ENCODE measurements around the gene TRPT1. TPM values are rescaled to one million over a fixed set of nuclear protein-coding genes. Genes with fewer than 3 reads are reported as not detected.

The TRPT1 gene
- total RNA-seq, 1 experiment from 2014 or later, result 66.1 TPM

DNA sequence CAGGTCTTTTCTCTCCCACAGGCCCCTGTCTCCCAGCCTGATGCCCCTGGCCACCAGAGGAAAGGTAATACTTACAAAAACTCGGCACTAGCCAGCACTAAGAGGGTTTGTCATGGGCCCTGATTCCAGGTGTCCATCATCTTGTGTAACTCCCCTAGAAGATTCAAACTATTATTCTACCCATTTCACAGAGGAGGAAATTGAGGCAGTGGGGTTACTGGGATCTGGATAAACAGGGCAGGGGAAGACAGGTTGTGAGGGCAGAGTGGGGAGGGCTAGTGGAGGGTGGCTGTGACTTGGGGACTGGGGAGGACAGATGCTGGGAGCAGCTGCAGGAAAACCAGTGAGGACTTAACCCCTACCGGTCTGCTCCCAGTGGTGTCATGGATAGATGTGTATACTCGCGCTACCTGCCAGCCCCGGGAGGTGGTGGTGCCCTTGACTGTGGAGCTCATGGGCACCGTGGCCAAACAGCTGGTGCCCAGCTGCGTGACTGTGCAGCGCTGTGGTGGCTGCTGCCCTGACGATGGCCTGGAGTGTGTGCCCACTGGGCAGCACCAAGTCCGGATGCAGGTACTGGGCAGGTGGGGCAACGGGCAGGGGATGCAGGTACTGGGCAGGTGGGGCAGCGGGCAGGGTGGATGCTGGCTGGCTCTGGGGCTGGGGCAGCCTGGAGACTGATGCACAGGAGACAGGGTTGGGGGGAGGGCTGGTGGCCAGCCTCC lies 9.6 kb upstream of the TRPT1 start:
- intact Hi-C loops (cut with micrococcal nuclease; ENCODE audit: unreplicated experiment), result no loop called here
- ChIA-PET CTCF (no interaction called here), POLR2A (no interaction called here)
- Histone ChIP-seq H3K9me3 (ENCODE audit: control insufficient read depth, insufficient read depth, low read depth, low read length) (no peaks in the 10 kb centered on the region), H3K27ac (ENCODE audit: low read length) (peak overlapping the region; percentile 69), H3K36me3 (ENCODE audit: control insufficient read depth, insufficient read depth, low read length) (no peaks in the 10 kb centered on the region; the same call in 1 of the 2 replicates), H3K4me3 (ENCODE audit: low read depth in 2 of 2, low read length in 2 of 2) (peak overlapping the region; percentile 61 to 75), H3K27me3 (ENCODE audit: control insufficient read depth, insufficient read depth, low read length) (no peaks in the 10 kb centered on the region), H3K4me1 (ENCODE audit: control insufficient read depth, insufficient read depth, low read length) (peaks cover 39% of the 10 kb centered on the region)
- TSS peak; percentile 77 for BruUV-seq (replicated peaks)
- no peak for TF ChIP-seq POLR2AphosphoS5 (IDR thresholded peaks at IDR 0.05; ENCODE audit: low read depth, low read length)
- no peak for TF ChIP-seq TCF7L2 (IDR thresholded peaks at IDR 0.05; ENCODE audit: low read depth, low read length)
- TF ChIP-seq, protein P1, sequence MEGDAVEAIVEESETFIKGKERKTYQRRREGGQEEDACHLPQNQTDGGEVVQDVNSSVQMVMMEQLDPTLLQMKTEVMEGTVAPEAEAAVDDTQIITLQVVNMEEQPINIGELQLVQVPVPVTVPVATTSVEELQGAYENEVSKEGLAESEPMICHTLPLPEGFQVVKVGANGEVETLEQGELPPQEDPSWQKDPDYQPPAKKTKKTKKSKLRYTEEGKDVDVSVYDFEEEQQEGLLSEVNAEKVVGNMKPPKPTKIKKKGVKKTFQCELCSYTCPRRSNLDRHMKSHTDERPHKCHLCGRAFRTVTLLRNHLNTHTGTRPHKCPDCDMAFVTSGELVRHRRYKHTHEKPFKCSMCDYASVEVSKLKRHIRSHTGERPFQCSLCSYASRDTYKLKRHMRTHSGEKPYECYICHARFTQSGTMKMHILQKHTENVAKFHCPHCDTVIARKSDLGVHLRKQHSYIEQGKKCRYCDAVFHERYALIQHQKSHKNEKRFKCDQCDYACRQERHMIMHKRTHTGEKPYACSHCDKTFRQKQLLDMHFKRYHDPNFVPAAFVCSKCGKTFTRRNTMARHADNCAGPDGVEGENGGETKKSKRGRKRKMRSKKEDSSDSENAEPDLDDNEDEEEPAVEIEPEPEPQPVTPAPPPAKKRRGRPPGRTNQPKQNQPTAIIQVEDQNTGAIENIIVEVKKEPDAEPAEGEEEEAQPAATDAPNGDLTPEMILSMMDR (IDR thresholded peaks at IDR 0.05), result no peak
- no peak for TF ChIP-seq SIN3A (IDR thresholded peaks at IDR 0.05; ENCODE audit: borderline replicate concordance, insufficient read depth, low read depth, low read length)
- TF ChIP-seq, protein P2, sequence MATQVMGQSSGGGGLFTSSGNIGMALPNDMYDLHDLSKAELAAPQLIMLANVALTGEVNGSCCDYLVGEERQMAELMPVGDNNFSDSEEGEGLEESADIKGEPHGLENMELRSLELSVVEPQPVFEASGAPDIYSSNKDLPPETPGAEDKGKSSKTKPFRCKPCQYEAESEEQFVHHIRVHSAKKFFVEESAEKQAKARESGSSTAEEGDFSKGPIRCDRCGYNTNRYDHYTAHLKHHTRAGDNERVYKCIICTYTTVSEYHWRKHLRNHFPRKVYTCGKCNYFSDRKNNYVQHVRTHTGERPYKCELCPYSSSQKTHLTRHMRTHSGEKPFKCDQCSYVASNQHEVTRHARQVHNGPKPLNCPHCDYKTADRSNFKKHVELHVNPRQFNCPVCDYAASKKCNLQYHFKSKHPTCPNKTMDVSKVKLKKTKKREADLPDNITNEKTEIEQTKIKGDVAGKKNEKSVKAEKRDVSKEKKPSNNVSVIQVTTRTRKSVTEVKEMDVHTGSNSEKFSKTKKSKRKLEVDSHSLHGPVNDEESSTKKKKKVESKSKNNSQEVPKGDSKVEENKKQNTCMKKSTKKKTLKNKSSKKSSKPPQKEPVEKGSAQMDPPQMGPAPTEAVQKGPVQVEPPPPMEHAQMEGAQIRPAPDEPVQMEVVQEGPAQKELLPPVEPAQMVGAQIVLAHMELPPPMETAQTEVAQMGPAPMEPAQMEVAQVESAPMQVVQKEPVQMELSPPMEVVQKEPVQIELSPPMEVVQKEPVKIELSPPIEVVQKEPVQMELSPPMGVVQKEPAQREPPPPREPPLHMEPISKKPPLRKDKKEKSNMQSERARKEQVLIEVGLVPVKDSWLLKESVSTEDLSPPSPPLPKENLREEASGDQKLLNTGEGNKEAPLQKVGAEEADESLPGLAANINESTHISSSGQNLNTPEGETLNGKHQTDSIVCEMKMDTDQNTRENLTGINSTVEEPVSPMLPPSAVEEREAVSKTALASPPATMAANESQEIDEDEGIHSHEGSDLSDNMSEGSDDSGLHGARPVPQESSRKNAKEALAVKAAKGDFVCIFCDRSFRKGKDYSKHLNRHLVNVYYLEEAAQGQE (IDR thresholded peaks at IDR 0.05; ENCODE audit: insufficient read depth in 1 of 2, low read depth in 2 of 2, low read length in 1 of 2), result no peak
- in situ Hi-C loops (cut with HindIII; ENCODE audit: low pct_unique_long_range_greater_than_20kb, low sequenced_read_pairs), result no loop called here
- ATAC-seq, result no peak
- DNase-seq (ENCODE audit: low read depth, low spot score), result no peak

DNA sequence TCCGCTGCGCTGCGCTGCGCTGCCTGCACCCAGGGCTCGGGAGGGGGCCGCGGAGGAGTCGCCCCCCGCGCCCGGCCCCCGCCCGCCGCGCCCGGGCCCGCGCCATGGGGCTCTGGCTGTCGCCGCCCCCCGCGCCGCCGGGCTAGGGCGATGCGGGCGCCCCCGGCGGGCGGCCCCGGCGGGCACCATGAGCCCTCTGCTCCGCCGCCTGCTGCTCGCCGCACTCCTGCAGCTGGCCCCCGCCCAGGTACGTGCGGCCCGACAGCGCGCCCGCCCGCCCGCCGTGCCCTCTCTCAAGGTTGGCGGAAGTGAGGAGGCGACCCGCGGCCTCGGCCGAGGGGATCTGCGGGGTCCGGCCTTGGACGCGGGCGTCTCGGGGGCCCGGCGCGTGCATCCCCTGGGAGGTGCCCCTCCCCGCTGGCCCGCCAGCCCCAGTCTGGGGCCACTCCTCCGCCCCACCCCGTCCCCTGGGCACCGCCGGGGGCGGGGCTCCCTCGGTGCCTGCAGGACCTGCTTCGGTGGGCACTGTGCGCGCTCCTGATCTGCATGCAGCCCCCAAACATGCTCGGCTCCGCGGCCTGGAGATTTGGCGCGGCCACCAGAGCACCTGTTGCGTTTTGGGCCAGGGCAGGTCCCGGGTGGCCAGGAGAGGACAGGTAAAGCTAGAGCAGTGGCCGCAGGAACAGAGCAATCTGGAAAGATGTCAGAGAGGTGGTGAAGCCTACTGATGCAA lies 8.8 kb upstream of the TRPT1 start:
- in situ Hi-C loops (cut with HindIII; ENCODE audit: low pct_unique_long_range_greater_than_20kb, low sequenced_read_pairs), result no loop called here
- no peak for DNase-seq (ENCODE audit: low read depth, low spot score)

More for the DNA sequence above, 8.8 kb upstream of the TRPT1 start:
- BruUV-seq (replicated peaks), result no TSS peak
- Histone ChIP-seq H3K4me1 (ENCODE audit: control insufficient read depth, insufficient read depth, low read length) (peaks cover 35% of the 10 kb centered on the region), H3K27me3 (ENCODE audit: control insufficient read depth, insufficient read depth, low read length) (no peaks in the 10 kb centered on the region), H3K36me3 (ENCODE audit: control insufficient read depth, insufficient read depth, low read length) (no peaks in the 10 kb centered on the region; the same call in 1 of the 2 replicates), H3K27ac (ENCODE audit: low read length) (peak overlapping the region; percentile 69), H3K4me3 (ENCODE audit: low read depth in 2 of 2, low read length in 2 of 2) (peak overlapping the region; percentile 61 to 75), H3K9me3 (ENCODE audit: control insufficient read depth, insufficient read depth, low read depth, low read length) (no peaks in the 10 kb centered on the region)
- intact Hi-C loops (cut with micrococcal nuclease; ENCODE audit: unreplicated experiment), result no loop called here
- TF ChIP-seq, protein P2 (IDR thresholded peaks at IDR 0.05; ENCODE audit: insufficient read depth in 1 of 2, low read depth in 2 of 2, low read length in 1 of 2), result no peak
- TF ChIP-seq SIN3A (IDR thresholded peaks at IDR 0.05; ENCODE audit: borderline replicate concordance, insufficient read depth, low read depth, low read length), result 0 out of 2 replicates have a peak, but pooled peaks have one; percentile 69
- peak; percentile 69 for ATAC-seq
- POLR2A ChIA-PET, result no interaction called here
- CTCF ChIA-PET, result no interaction called here

Measured in Panc1 (cell line).